SK-N-MC (cell line): ENCODE results near the gene CYCS.

Source experiments
- EZH2 ChIP-seq: fragments of 200-600 bp; sonication (generic); IDR thresholded peaks from one replicate; pipeline ENCODE4 v1.6.1; 2017; ENCODE audit warnings: antibody characterized with exemption
- FOXP2 ChIP-seq: optimal IDR thresholded peaks from 2 replicates; pipeline ENCODE3; 2011; ENCODE audit warnings: mild to moderate bottlenecking, moderate library complexity; ENCODE audit not compliant: insufficient read depth; ENCODE audit errors: extremely low read length, control extremely low read depth
- POLR2AphosphoS5 ChIP-seq: IDR thresholded peaks from 2 replicates; pipeline ENCODE4 v1.6.1; 2012; ENCODE audit warnings: mild to moderate bottlenecking, low read depth, low read length, borderline replicate concordance

GRCh38 chr7:25101817-25102216 lies 23.2 kb downstream of the CYCS start:
- no peak for TF ChIP-seq EZH2
- TF ChIP-seq POLR2AphosphoS5: no peak
- no peak for TF ChIP-seq FOXP2
